Loucy (cell line): ENCODE results near the gene SEC31B.

Experiments
- H2AFZ ChIP-seq: fragments of 200-600 bp; sonication (generic); 2 replicates; pipeline ENCODE4 v1.6.0; 2016; ENCODE audit warnings: antibody characterized with exemption, mild to moderate bottlenecking, low read length, moderate library complexity
- H3F3A ChIP-seq: fragments of 200-600 bp; 2 replicates; pipeline ENCODE4 v1.6.0; 2016; ENCODE audit warnings: antibody characterized with exemption, low read depth, mild to moderate bottlenecking
- H3K27me3 ChIP-seq: fragments of 200-600 bp; sonication (generic); 2 replicates; pipeline ENCODE4 v1.6.1; 2014; ENCODE audit warnings: low read length, mild to moderate bottlenecking; ENCODE audit not compliant: insufficient read depth, poor library complexity, severe bottlenecking
- H3K36me3 ChIP-seq: fragments of 200-600 bp; sonication (generic); 2 replicates; pipeline ENCODE4 v1.6.1; 2016; ENCODE audit warnings: low read length; ENCODE audit not compliant: insufficient read depth
- H3K4me1 ChIP-seq: fragments of 200-600 bp; sonication (generic); 2 replicates; pipeline ENCODE4 v1.5.1; 2014; ENCODE audit warnings: low read length, mild to moderate bottlenecking; ENCODE audit not compliant: insufficient read depth, poor library complexity, severe bottlenecking
- H3K4me2 ChIP-seq: fragments of 200-600 bp; sonication (generic); 2 replicates; pipeline ENCODE4 v1.6.0; 2014; ENCODE audit warnings: antibody characterized with exemption, low read length, low read depth, mild to moderate bottlenecking; ENCODE audit not compliant: poor library complexity, severe bottlenecking
- H3K4me3 ChIP-seq: fragments of 200-600 bp; sonication (generic); 2 replicates; pipeline ENCODE4 v1.5.1; 2014; ENCODE audit warnings: low read length, mild to moderate bottlenecking, mixed read lengths; ENCODE audit not compliant: poor library complexity, severe bottlenecking
- H3K79me2 ChIP-seq: fragments of 200-600 bp; sonication (generic); 2 replicates; pipeline ENCODE4 v1.6.1; 2014; ENCODE audit warnings: low read length; ENCODE audit not compliant: insufficient read depth
- H3K9ac ChIP-seq: fragments of 200-600 bp; sonication (generic); 2 replicates; pipeline ENCODE4 v1.6.0; 2014; ENCODE audit warnings: mild to moderate bottlenecking, low read depth, low read length, moderate library complexity; ENCODE audit not compliant: poor library complexity, severe bottlenecking
- H3K9me2 ChIP-seq: fragments of 200-600 bp; sonication (generic); replicated peaks from 2 replicates; pipeline ENCODE4 v1.6.1; 2016; ENCODE audit warnings: low read depth, low read length, mixed read lengths
- H3K9me3 ChIP-seq: fragments of 200-600 bp; sonication (generic); 2 replicates; pipeline ENCODE4 v1.6.1; 2014; ENCODE audit warnings: mild to moderate bottlenecking, antibody characterized with exemption, low read length, low read depth; ENCODE audit not compliant: insufficient read depth
- H4K20me1 ChIP-seq: fragments of 200-600 bp; sonication (generic); 2 replicates; pipeline ENCODE4 v1.6.0; 2014; ENCODE audit warnings: antibody characterized with exemption, low read length, mild to moderate bottlenecking; ENCODE audit not compliant: insufficient read depth, poor library complexity, severe bottlenecking
- EZH2phosphoT487 ChIP-seq: fragments of 200-600 bp; IDR thresholded peaks from 2 replicates; pipeline ENCODE4 v1.6.1; 2018; ENCODE audit warnings: antibody characterized with exemption, mild to moderate bottlenecking, moderate library complexity, borderline replicate concordance
- TF ChIP-seq, protein P1 (sequence below): fragments of 200-600 bp; sonication (generic); conservative IDR thresholded peaks from 2 replicates; pipeline ENCODE4 v1.5.1; 2014; ENCODE audit warnings: mild to moderate bottlenecking, antibody characterized with exemption, low read length

SEC31B gene

DNA sequence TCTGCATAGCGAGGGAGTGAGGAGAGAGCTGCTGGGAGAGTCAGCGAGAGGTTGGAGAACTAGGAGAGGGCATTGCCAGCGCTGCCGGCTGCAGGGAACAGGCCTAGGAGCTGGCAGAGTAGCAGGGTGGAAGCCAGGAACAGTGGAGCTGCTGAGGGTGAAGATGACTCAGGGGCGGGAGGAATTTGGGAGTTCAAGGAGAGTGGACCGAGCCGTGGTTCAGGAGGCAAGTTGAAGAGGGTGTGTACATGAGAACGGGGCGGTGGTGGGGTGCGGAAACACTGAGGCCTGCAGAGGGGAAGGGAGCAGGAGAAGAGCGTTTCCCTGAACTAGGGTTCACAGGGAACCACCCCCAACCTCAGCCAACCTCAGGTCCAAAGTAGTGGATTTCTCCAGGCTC lies 47.6 kb upstream of the SEC31B start:
- no peaks in the 10 kb centered on the region for H3K36me3 ChIP-seq
- no peak overlapping the region for H2AFZ ChIP-seq
- H3K9me2 ChIP-seq: no peaks in the 10 kb centered on the region
- no peaks in the 10 kb centered on the region for H3K27me3 ChIP-seq
- no peaks in the 10 kb centered on the region for H4K20me1 ChIP-seq
- H3K4me3 ChIP-seq: no peak overlapping the region
- TF ChIP-seq, protein P1, sequence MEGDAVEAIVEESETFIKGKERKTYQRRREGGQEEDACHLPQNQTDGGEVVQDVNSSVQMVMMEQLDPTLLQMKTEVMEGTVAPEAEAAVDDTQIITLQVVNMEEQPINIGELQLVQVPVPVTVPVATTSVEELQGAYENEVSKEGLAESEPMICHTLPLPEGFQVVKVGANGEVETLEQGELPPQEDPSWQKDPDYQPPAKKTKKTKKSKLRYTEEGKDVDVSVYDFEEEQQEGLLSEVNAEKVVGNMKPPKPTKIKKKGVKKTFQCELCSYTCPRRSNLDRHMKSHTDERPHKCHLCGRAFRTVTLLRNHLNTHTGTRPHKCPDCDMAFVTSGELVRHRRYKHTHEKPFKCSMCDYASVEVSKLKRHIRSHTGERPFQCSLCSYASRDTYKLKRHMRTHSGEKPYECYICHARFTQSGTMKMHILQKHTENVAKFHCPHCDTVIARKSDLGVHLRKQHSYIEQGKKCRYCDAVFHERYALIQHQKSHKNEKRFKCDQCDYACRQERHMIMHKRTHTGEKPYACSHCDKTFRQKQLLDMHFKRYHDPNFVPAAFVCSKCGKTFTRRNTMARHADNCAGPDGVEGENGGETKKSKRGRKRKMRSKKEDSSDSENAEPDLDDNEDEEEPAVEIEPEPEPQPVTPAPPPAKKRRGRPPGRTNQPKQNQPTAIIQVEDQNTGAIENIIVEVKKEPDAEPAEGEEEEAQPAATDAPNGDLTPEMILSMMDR: no peak
- no peak for TF ChIP-seq EZH2phosphoT487
- no peak overlapping the region for H3K9ac ChIP-seq
- no peaks in the 10 kb centered on the region for H3F3A ChIP-seq
- H3K4me2 ChIP-seq: no peak overlapping the region
- no peaks in the 10 kb centered on the region for H3K9me3 ChIP-seq
- peaks cover 9% of the 10 kb centered on the region for H3K4me1 ChIP-seq
- H3K79me2 ChIP-seq: no peaks in the 10 kb centered on the region

DNA sequence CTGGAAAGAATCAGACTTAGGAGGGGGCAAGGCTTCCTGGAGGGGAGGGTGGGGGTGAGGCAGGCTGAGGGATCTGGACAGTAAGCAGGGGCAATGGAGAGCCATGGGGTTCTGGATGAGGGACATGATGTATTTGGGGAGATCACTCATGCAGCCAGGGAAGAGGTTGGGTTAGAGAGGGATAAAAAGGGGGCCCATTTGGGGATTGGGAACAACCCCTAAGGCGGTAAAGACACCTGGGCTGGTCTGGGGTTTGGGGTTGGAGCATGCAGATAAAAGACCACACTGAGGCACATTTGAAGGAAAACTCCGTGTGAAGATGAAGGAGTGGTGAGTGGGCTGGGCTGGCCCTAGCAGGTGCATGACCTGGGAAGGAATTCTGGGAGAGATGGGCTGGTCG lies 46.9 kb upstream of the SEC31B start:
- H3K27me3 ChIP-seq: no peaks in the 10 kb centered on the region
- H3K9me3 ChIP-seq: no peaks in the 10 kb centered on the region
- H3K79me2 ChIP-seq: no peaks in the 10 kb centered on the region
- H3K9me2 ChIP-seq: no peaks in the 10 kb centered on the region
- no peak overlapping the region for H3K4me2 ChIP-seq
- no peaks in the 10 kb centered on the region for H4K20me1 ChIP-seq
- no peak for TF ChIP-seq EZH2phosphoT487
- TF ChIP-seq, protein P1: no peak
- no peak overlapping the region for H2AFZ ChIP-seq
- H3K4me1 ChIP-seq: peaks cover 9% of the 10 kb centered on the region
- H3K9ac ChIP-seq: no peak overlapping the region
- H3K36me3 ChIP-seq: no peaks in the 10 kb centered on the region
- no peak overlapping the region for H3K4me3 ChIP-seq
- no peaks in the 10 kb centered on the region for H3F3A ChIP-seq

DNA sequence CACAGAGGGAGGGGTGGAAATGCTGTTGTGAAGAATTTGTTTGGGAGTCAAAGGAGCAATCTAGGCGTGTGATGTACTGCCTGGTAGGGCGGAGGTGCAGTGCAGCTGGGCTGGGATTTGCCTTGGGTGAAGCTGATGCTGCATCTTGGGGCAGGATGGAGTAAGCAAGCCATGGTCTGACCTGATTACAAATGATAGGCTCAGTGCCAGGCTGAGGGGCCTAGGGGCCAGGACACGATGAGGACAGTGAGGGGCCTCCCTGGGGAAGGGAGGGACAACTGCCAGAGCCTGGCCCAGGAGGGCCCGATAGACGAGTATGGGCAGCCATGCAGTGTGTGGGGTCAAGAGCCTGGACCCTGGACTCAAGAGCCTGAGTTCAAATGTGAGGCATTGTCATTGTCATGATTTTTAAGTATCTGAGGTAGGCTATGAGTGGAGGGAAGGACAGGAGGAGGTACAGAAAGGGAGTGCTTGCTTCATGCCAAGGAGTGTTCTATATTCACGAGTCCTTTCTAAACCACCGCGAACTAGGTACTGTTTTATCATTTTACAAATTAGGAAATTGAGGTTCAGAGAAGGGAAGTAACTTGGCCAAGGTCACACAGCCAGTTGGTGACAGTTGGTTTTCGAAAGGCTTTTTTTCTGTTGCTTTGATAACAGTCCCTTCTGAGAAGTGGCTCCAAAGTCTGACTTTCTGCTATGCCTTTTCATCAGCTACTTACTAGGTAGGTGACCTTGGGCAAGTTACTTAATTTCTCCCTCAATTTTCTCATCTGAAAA lies 45.7 kb upstream of the SEC31B start:
- H3K4me1 ChIP-seq: peaks cover 9% of the 10 kb centered on the region
- H3F3A ChIP-seq: no peaks in the 10 kb centered on the region
- no peak overlapping the region for H2AFZ ChIP-seq
- no peaks in the 10 kb centered on the region for H3K9me3 ChIP-seq
- no peaks in the 10 kb centered on the region for H3K36me3 ChIP-seq
- no peaks in the 10 kb centered on the region for H4K20me1 ChIP-seq
- no peak overlapping the region for H3K4me2 ChIP-seq
- no peak overlapping the region for H3K9ac ChIP-seq
- no peaks in the 10 kb centered on the region for H3K9me2 ChIP-seq
- H3K4me3 ChIP-seq: no peak overlapping the region
- no peaks in the 10 kb centered on the region for H3K79me2 ChIP-seq
- no peaks in the 10 kb centered on the region for H3K27me3 ChIP-seq
- TF ChIP-seq, protein P1: no peak
- TF ChIP-seq EZH2phosphoT487: no peak
